Measurements from ENCODE around the gene AHR. TPM values are rescaled to one million over a fixed set of nuclear protein-coding genes. Genes with fewer than 3 reads are reported as not detected.
A peak's percentile ranks its signal among the peaks of the same experiment; 100 is the strongest.

The AHR gene
- total RNA-seq, 1 experiment from 2014 or later, result 280 TPM

GRCh38 chr7:17329440-17329839 lies 31.0 kb downstream of the AHR start:
- H3K4me3 Mint-ChIP-seq (ENCODE audit: low read depth, unreplicated experiment), result no peak overlapping the region
- TF ChIP-seq CTCF (IDR thresholded peaks at IDR 0.05; ENCODE audit: unreplicated experiment), result no peak
- H3K27me3 Mint-ChIP-seq (ENCODE audit: unreplicated experiment), result no peaks in the 10 kb centered on the region
- peaks cover 68% of the 10 kb centered on the region for H3K4me1 Mint-ChIP-seq (ENCODE audit: low read depth, unreplicated experiment)
- DNase-seq, result no peak
- CTCF ChIA-PET, result interaction anchor here (0.7 to 1.8 kb wide), 2 partner anchors 346 to 350 kb away, joined by 4 read pairs; no protein-coding TSS in a partner anchor
- peaks cover 97% of the 10 kb centered on the region for H3K36me3 Mint-ChIP-seq (ENCODE audit: insufficient read depth, unreplicated experiment)
- BruUV-seq (replicated peaks), result no TSS peak
- H3K9me3 Mint-ChIP-seq (ENCODE audit: low read depth, unreplicated experiment), result no peaks in the 10 kb centered on the region
- H3K27ac Mint-ChIP-seq (ENCODE audit: unreplicated experiment), result peak overlapping the region; percentile 10
- intact Hi-C loops (cut with micrococcal nuclease; ENCODE audit: unreplicated experiment), result no loop called here

- Mint-ChIP-seq H3K27ac (ENCODE audit: unreplicated experiment) (no peak overlapping the region), H3K36me3 (ENCODE audit: insufficient read depth, unreplicated experiment) (peaks cover 98% of the 10 kb centered on the region), H3K4me3 (ENCODE audit: low read depth, unreplicated experiment) (no peak overlapping the region), H3K4me1 (ENCODE audit: low read depth, unreplicated experiment) (peaks cover 60% of the 10 kb centered on the region), H3K9me3 (ENCODE audit: low read depth, unreplicated experiment) (no peaks in the 10 kb centered on the region), H3K27me3 (ENCODE audit: unreplicated experiment) (no peaks in the 10 kb centered on the region)
- no peak for TF ChIP-seq CTCF (IDR thresholded peaks at IDR 0.05; ENCODE audit: unreplicated experiment)
- no TSS peak for BruUV-seq (replicated peaks)
- no peak for DNase-seq
- intact Hi-C loops (cut with micrococcal nuclease; ENCODE audit: unreplicated experiment), result no loop called here
- CTCF ChIA-PET, result interaction anchor here (0.6 to 0.8 kb wide), 2 partner anchors 38 to 124 kb away, joined by 3 read pairs; no protein-coding TSS in a partner anchor
Measured at GRCh38 chr7:17331891-17332501, 33.5 kb downstream of the AHR start.

- BruUV-seq (replicated peaks), result no TSS peak
- Mint-ChIP-seq H3K27me3 (ENCODE audit: unreplicated experiment) (no peaks in the 10 kb centered on the region), H3K4me1 (ENCODE audit: low read depth, unreplicated experiment) (peaks cover 52% of the 10 kb centered on the region), H3K9me3 (ENCODE audit: low read depth, unreplicated experiment) (no peaks in the 10 kb centered on the region), H3K4me3 (ENCODE audit: low read depth, unreplicated experiment) (no peak overlapping the region), H3K27ac (ENCODE audit: unreplicated experiment) (no peak overlapping the region), H3K36me3 (ENCODE audit: insufficient read depth, unreplicated experiment) (peaks cover 97% of the 10 kb centered on the region)
- no peak for DNase-seq
- CTCF ChIA-PET, result interaction anchor here (1.0 to 1.4 kb wide), 2 partner anchors 28 to 350 kb away, joined by 4 read pairs; no protein-coding TSS in a partner anchor
- TF ChIP-seq CTCF (IDR thresholded peaks at IDR 0.05; ENCODE audit: unreplicated experiment), result no peak
- intact Hi-C loops (cut with micrococcal nuclease; ENCODE audit: unreplicated experiment), result no loop called here
Measured at GRCh38 chr7:17333221-17333620, 34.8 kb downstream of the AHR start.

GRCh38 chr7:17336168-17336567 lies 37.7 kb downstream of the AHR start:
- H3K4me1 Mint-ChIP-seq (ENCODE audit: low read depth, unreplicated experiment), result peaks cover 55% of the 10 kb centered on the region
- intact Hi-C loops (cut with micrococcal nuclease; ENCODE audit: unreplicated experiment), result no loop called here
- no TSS peak for BruUV-seq (replicated peaks)
- TF ChIP-seq CTCF (IDR thresholded peaks at IDR 0.05; ENCODE audit: unreplicated experiment), result no peak
- DNase-seq, result no peak
- no peaks in the 10 kb centered on the region for H3K27me3 Mint-ChIP-seq (ENCODE audit: unreplicated experiment)
- no peak overlapping the region for H3K4me3 Mint-ChIP-seq (ENCODE audit: low read depth, unreplicated experiment)
- H3K36me3 Mint-ChIP-seq (ENCODE audit: insufficient read depth, unreplicated experiment), result peaks cover 95% of the 10 kb centered on the region
- H3K27ac Mint-ChIP-seq (ENCODE audit: unreplicated experiment), result no peak overlapping the region
- CTCF ChIA-PET, result interaction anchor here (1.1 kb wide), 1 partner anchor 10 kb away, joined by 3 read pairs; no protein-coding TSS in a partner anchor
- H3K9me3 Mint-ChIP-seq (ENCODE audit: low read depth, unreplicated experiment), result no peaks in the 10 kb centered on the region

All from Calu3 (cell line).